H1 (cell line): Measurements from ENCODE around the gene UGT1A3. TPM values are rescaled to one million over a fixed set of nuclear protein-coding genes. Genes with fewer than 3 reads are reported as not detected.

Experiments used
- BACH1 ChIP-seq: IDR thresholded peaks from 2 replicates; pipeline ENCODE4 v1.6.1; 2012; ENCODE audit warnings: low read length, improper control_type of control experiment
- CHD7 ChIP-seq: fragments of 300-600 bp; sonication (generic); IDR thresholded peaks from 2 replicates; pipeline ENCODE4 v1.7.1; 2012; ENCODE audit warnings: low read length, moderate library complexity, mild to moderate bottlenecking, inconsistent platforms; ENCODE audit not compliant: insufficient replicate concordance
- JUN ChIP-seq: IDR thresholded peaks from 2 replicates; pipeline ENCODE4 v1.6.1; 2011; ENCODE audit warnings: low read depth, mild to moderate bottlenecking, improper control_type of control experiment, low read length
- MAX ChIP-seq: IDR thresholded peaks from 2 replicates; pipeline ENCODE4 v1.6.1; 2012; ENCODE audit warnings: inconsistent platforms
- PHF8 ChIP-seq: fragments of 200-600 bp; sonication (generic); conservative IDR thresholded peaks from 2 replicates; pipeline ENCODE4 v1.7.1; 2012; ENCODE audit warnings: low read depth, mild to moderate bottlenecking, inconsistent platforms, low read length, moderate library complexity
- TEAD4 ChIP-seq: IDR thresholded peaks from 2 replicates; pipeline ENCODE4 v1.6.1; 2012; ENCODE audit warnings: low read depth, low read length, inconsistent platforms, mixed read lengths
- USF2 ChIP-seq: IDR thresholded peaks from 2 replicates; pipeline ENCODE4 v1.6.1; 2011; ENCODE audit warnings: low read length, improper control_type of control experiment
- ZNF274 ChIP-seq: IDR thresholded peaks from 2 replicates; pipeline ENCODE4 v1.7.0; 2012; ENCODE audit warnings: low read length, borderline replicate concordance; ENCODE audit errors: extremely low read depth
- polyA plus RNA-seq, 7 experiments: library from polyadenylated mRNA; depleted of rRNA in 3 of 7; stranded (reverse) in 5 of 7; unstranded in 2 of 7; fragments of >200 nt in 5 of 7; fragments of 200-250 nt in 2 of 7; gene quantifications; 1 replicate in 5 of 7; 2 replicates in 1 of 7; 4 replicates in 1 of 7; pipeline versions ENCODE4 v1.2.1 to v1.2.3, GENCODE V29; 2011 to 2013; ENCODE audit warnings: missing spikeins in 2 of 7, mixed read lengths in 2 of 7
- total RNA-seq: library from RNA; stranded (reverse); fragmentation: NEBNext Ultra II Directional; extraction: Animal tissue kit (Norgen Biotek cat#: 25700); gene quantifications from 2 replicates; pipeline ENCODE4 v1.2.1, GENCODE V29; 2021

The UGT1A3 gene
- total and polyA plus RNA-seq, 2 of the 8 experiments (the other 6 are each of a cell fraction or from before 2014, with no cell fraction given): not detected

- TF ChIP-seq CHD7: no peak
- TF ChIP-seq BACH1: peak; percentile 98
- TF ChIP-seq PHF8: no peak
- no peak for TF ChIP-seq JUN
- TF ChIP-seq TEAD4: no peak
- TF ChIP-seq MAX: no peak
- TF ChIP-seq USF2: no peak
- no peak for TF ChIP-seq ZNF274
Observed at GRCh38 chr2:233700028-233700635, 28.7 kb upstream of the UGT1A3 start (continued).
